ENCODE data around the gene NR1H4.
"Not testable (repeated sequence)": the region's sequence is repeated elsewhere in the genome, so short reads cannot be mapped to it uniquely, and the experiment has no call there.

The NR1H4 gene

DNA sequence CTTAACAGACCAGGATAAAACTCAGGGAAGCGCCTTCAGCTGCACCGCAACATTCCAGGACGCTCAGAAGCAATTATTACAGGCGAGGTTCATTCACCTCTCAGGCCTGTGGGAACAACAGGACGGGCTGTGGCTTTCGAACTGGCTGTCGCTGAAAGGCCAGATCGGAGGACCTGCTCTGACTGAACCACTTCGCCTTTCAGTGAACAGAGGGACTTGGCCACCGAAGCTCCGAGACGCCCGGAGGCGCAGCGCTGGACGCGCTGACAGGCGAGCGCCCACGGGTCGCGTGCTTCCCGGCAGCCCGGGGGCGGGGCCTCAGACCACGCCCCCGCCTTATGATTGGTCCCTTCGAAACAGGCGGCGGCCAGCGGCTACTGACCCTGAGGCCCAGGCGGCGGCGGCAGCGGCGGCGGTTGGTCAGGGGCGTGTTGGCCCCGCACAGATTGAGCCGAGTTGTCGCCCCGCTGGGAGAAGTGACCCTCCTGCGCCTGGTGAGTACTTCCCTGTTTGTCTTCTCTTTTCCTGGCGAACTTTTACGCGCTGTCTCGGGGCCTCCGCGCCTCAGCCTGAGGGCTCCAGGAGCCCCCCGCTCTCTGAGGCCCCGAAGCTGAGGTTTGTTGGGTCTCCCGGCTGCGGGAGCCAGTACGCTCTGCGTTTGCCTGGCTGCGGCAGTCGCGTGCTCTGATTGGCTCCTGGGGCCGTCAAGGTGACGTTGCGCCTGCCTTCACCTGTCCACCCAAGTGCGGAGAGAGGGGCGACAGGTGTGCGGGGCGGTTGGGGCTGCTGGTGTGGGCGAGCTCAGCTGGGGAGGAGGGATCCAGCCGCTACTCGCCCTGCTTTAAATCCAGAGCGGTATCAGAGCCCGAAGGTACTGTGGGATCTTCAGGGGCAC, 99.9 kb downstream of the NR1H4 start, which contains the start of gene GAS2L3:
TSS of gene GAS2L3 (plus strand) at position 393 of the 895 bp plus-strand sequence. CDS start 21,221 bp downstream, outside the sequence.
- DNase-seq, result peak; percentile 75

DNA sequence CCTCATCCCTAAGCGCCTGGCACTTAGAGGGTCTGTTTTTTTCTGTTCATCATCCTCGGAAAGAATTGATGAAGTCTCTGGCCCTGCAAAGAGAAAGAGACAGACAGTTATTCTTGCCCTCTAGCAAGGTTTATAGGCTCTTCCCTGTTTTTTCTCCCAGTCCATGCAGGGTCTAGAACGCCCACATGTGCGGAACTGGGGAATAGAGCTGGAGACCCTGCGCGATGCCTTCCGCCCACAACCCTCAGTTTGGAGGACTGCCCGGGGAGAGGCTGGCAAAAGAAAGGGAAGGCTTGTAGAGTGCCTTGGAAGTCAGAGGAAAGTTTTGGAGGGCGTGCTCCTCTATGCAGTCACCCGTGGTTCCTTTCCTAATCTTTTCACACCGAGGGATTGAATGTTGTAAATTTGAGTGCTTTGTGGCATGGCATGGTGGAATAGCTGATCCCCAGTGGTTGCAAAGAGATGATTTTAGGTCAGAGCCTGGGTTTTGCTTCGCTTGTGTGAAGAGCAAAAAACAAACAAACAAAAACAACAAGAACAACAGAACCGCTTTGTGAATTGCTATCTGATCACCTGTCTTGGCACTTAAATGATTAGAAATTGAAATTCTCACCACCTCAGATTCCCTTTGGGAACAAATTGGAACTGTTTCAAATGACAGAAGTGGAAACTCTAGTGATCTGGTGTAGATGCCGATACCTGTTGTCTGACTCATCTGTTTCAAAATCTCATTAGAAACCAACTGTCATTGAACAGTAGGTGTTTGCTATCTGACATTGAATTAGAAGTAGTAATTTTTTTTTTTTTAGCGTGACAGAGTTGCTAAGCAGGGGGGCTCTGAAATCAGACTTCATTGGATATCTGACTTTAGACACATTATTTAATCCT, 100.8 kb downstream of the NR1H4 start:
- DNase-seq, result no peak

DNA sequence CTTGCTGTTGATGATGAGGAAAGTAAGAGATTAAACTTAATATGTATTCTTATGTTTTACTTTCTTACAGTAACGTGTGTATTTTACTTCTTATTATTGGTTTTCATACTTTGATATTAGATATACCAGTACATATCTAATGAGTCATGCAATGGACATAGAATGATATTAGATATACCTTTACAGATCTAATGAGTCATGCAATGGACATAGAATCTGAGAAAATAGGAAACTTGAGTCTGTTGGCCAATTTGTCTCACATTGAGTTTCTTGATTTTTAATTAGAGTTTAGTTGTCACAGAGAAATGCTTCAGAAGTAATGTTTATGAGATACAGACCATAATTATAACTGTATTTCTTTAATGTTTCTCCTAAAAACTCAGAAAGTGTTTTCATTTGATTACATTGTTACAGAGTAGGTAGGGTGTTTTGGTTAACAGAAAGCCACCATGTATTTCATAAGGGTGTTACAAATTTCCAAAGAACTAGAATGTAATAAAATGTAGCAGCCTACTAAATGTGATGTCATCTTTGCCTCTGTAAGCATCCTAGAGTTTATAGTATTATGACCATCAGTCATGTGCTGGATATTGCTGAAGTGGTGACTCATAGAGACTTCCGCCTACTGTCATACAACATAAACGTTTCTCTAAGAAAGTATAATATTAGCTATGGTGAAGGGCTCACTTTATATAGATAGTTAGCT, 102.8 kb downstream of the NR1H4 start:
- no peak for DNase-seq

DNA sequence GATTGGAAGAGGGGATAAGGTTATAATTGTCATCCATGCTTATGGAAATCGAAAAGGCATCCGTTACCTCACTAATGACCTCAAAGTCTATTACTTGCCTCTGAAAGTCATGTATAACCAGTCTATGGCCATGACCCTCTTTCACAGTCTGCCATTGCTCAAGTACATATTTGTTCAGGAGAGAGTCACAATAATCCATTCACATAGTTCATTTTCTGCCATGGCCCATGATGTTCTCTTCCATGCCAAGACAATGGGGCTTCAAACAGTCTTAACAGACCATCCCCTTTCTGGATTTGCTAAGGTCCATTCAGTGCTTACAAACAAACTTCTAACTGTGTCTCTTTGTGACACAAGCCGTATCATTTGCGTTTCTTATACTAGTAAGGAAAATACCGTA, 105.3 kb downstream of the NR1H4 start:
- DNase-seq, result no peak

DNA sequence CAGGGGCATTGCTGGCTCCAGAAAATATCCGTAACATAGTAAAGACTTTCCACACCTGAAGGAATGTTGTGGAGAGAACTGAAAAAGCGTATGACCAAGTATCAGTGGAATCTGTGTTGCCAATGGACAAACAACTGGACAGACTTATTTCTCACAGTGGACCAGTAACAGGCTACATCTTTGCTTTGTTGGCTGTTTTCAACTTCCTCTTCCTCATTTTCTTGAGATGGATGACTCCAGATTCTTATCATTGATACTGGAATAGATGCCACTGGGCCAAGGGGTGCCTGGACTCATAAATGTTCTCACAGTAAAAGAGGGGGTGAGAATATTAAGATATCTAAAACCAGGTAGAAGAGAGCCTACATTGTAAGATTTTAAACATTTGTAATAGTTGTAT, 106.2 kb downstream of the NR1H4 start:
- DNase-seq, result no peak

DNA sequence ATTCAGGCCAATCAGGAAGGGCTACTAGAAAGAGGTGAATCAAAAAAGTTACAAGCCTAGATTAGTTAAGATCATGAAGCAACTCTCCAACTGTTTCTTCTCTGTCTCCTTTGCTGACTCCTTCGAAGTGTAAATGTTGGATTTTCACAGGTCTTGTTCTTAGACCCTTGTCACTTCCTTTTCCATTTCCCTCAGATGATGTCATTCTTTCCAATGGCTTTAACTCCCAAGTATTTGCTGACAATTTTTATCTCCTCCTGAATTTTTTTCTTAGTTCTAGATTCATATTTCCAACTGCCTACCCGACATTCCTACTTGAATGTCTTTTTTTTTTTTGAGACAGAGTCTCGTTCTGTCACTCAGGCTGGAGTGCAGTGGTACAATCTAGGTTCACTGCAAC, 110.6 kb downstream of the NR1H4 start:
- no peak for DNase-seq

DNA sequence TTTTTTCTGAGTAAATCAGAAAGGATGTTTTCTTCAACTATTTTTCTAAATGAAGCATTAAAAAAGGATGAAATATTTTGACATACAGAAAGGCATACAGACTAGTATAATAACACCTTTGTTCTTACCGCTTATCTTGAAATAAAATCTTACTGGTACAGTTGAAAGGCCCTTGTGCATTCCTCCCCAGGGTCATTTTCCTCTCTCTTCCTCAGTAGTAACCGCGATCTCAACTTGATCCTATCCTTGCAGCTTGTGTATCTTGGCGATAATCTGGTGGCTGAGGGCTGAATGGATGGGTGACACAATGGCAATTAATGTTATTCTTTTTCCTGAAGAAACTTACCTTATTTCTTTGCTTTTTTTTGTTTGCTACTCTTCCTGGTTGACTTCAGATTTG, 118.3 kb downstream of the NR1H4 start:
- DNase-seq, result no peak

DNA sequence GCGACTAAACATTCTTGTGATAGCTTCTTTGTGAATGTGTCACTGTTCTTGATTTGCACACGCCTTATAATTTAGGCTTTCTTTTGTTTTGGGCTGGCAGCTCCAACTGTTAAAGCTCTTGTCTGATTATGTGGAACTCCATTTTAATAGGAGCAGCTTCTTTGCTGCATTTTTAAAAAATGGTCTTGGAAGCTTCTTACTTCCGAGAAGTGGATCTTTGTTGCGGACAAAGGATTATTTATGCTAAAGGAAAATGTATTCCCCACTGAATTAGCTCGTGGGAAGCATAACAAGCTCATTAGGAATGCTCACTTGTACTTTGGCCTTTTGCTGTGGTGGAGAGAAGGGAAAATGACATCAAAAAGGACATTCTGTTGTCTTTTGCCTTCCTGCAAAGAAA, 119.8 kb downstream of the NR1H4 start:
- DNase-seq, result no peak

DNA sequence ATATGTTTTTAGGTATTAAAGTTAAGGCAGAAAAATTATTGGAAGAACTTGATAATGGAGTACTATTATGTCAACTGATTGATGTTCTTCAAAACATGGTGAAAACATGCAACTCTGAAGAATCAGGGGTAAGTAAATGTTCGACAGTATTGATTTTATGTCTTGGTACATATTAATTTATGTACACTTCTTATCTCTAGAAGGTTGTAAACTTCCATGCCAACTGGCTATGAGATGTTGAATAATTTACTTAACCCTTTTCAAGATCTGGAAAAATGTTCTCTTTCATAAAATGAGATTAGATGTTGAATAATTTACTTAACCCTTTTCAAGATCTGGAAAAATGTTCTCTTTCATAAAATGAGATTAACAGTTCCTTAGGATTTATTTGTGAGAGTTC, 128.0 kb downstream of the NR1H4 start:
- no peak for DNase-seq

DNA sequence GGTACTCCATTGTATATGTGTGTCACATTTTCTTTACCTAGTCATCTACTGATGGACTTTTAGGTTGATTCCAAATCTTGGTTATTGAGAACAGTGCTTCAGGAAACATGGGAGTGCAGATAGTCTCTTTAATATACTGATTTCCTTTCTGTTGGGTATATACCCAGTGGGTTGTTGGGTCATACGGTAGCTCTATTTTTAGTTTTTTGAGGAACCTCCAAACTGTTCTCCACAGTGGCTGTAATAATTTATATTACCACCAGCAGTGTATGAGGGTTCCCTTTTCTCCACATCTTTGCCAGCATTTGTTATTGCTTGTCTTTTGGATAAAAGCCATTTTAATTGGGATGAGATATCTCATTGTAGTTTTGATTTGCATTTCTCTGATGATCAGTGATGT, 129.3 kb downstream of the NR1H4 start:
- DNase-seq, result not testable (repeated sequence)

DNA sequence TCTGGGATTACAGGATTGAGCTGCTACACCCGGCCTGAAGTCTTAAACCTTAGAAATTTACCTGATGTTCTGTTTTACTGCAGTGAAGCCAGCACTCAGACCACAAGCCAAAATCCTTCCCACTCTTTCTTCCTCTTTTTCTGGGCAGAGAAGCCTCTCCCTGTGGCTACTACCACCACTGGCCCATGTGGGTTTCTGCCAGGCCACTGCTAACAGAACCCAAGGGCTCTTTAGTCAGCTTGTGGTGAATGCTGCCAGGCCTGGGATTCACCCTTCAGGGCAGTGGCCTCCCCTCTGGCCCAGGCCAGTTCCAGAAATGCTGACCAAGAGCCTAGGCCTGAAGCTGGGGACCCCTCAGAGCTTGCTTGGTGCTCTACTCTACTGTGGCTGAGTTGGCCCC, 135.1 kb downstream of the NR1H4 start:
- no peak for DNase-seq

DNA sequence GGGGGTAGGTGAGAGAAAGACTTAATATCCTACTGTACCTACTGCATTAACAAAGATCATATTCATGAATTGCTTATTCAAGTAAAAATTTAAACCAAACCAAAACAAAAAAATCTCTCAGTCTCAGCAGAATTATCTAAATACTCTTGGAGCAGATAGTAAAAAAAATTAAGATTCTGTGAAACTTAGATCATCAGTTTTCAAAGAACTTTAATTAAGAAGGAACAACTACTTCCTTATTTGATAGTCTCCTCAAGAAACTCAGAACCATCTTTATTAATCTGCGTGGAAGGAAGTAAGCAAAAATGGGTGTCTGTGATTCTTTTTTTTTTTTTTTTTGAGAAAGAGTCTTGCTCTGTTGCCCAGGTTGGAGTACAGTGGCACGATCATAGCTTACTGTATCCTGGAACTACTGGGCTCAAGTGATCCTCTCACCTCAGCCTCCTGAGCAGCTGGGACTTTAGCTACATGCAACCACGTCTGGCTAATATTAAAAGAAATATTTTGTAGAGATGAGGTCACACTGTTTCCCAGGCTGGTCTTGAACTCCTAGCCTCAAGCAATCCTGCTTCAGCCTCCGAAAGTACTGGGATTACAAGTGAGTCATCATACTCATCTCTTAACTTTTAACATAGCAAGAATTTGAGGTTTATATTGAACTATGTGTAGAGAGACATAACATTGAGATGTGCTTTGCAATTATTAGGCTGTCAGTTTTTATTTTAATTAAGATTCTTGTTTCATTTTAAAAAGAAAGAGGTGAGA, 137.2 kb downstream of the NR1H4 start:
- no peak for DNase-seq

DNA sequence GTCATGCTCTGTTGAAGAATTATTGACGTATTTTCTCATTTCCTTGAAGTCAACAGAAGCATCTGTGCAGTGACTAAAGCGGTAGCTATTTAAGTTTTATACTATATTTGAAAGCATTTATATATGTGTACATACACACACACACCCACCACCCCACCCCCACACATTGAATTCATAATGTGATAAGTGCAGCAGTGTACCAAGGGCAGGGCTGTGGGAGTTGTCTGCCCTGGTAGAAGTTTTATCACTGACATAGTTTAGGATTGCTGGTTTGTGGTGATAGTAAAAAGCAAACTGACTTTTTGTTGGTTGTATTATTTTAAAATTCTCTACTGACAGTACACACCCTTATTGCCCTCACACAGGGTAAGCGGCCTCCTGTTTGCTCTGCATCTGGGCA, 138.9 kb downstream of the NR1H4 start:
- no peak for DNase-seq

All from stimulated activated CD8-positive, alpha-beta memory T cell treated with anti-CD3 and anti-CD28 coated beads, Interleukin-4, amount 100 ng/mL, for 48 hours (primary cell).